ENCODE results near the gene C2CD2.
"Not testable (repeated sequence)": the region's sequence is repeated elsewhere in the genome, so short reads cannot be mapped to it uniquely, and the experiment has no call there.

The C2CD2 gene

GRCh38 chr21:41958886-41959563 is 5.2 kb upstream of the C2CD2 start:
- DNase-seq (ENCODE audit: low read depth): no peak

GRCh38 chr21:41957991-41958766 is 4.4 kb upstream of the C2CD2 start:
- DNase-seq (ENCODE audit: low read depth): no peak

GRCh38 chr21:41956926-41957729 is 3.3 kb upstream of the C2CD2 start:
- DNase-seq (ENCODE audit: low read depth): no peak

GRCh38 chr21:41955516-41955915 is 1.7 kb upstream of the C2CD2 start:
- DNase-seq (ENCODE audit: low read depth): no peak

- no peak for DNase-seq (ENCODE audit: low read depth)
Measured at GRCh38 chr21:41954654-41955499, 1.1 kb upstream of the C2CD2 start.

GRCh38 chr21:41953249-41953830 is 478 bp downstream of the C2CD2 start:
- DNase-seq (ENCODE audit: low read depth): no peak

GRCh38 chr21:41952568-41953248 is 1.1 kb downstream of the C2CD2 start:
- DNase-seq (ENCODE audit: low read depth): no peak

- DNase-seq (ENCODE audit: low read depth): no peak
Measured at GRCh38 chr21:41951876-41952567, 1.8 kb downstream of the C2CD2 start.

- DNase-seq (ENCODE audit: low read depth): no peak
Measured at GRCh38 chr21:41950941-41951351, 2.9 kb downstream of the C2CD2 start.

- not testable (repeated sequence) for DNase-seq (ENCODE audit: low read depth)
Measured at GRCh38 chr21:41949631-41950030, 4.2 kb downstream of the C2CD2 start.

GRCh38 chr21:41948901-41949300 is 4.9 kb downstream of the C2CD2 start:
- no peak for DNase-seq (ENCODE audit: low read depth)

- no peak for DNase-seq (ENCODE audit: low read depth)
Measured at GRCh38 chr21:41948078-41948895, 5.5 kb downstream of the C2CD2 start.

- no peak for DNase-seq (ENCODE audit: low read depth)
Measured at GRCh38 chr21:41945982-41946381, 7.8 kb downstream of the C2CD2 start.

GRCh38 chr21:41943851-41944250 is 10.0 kb downstream of the C2CD2 start:
- DNase-seq (ENCODE audit: low read depth): no peak

- DNase-seq (ENCODE audit: low read depth): no peak
Measured at GRCh38 chr21:41942457-41942856, 11.4 kb downstream of the C2CD2 start.

GRCh38 chr21:41941941-41942340 is 11.9 kb downstream of the C2CD2 start:
- DNase-seq (ENCODE audit: low read depth): no peak

- DNase-seq (ENCODE audit: low read depth): no peak
Measured at GRCh38 chr21:41940431-41940830, 13.4 kb downstream of the C2CD2 start.

- DNase-seq (ENCODE audit: low read depth): no peak
Measured at GRCh38 chr21:41939391-41939790, 14.4 kb downstream of the C2CD2 start.

GRCh38 chr21:41933313-41934079 is 20.3 kb downstream of the C2CD2 start:
- no peak for DNase-seq (ENCODE audit: low read depth)
